Measurements from ENCODE around the gene MCRS1. TPM values are rescaled to one million over a fixed set of nuclear protein-coding genes. Genes with fewer than 3 reads are reported as not detected.
A peak's percentile ranks its signal among the peaks of the same experiment; 100 is the strongest.

Gene MCRS1
- total RNA-seq, 6 donors from 2014 or later: 39.6 to 85.9 (median 62.7) TPM

GRCh38 chr12:49587174-49587908 is 19.4 kb upstream of the MCRS1 start:
- peaks cover 0 to 4% (median 2%) of the 10 kb centered on the region in 4 donors for H3K36me3 ChIP-seq
- H3K9me3 ChIP-seq: no peaks in the 10 kb centered on the region
- 80 to 89% methylated on average over 10 to 11 of the region's 11 CpGs for WGBS, 2 donors
- DNase-seq (no peak), ATAC-seq (ENCODE audit: low FRiP score in 2 of 2) (no peak)
- no peak for TF ChIP-seq POLR2A (IDR thresholded peaks at IDR 0.05)
- TF ChIP-seq, protein P1, sequence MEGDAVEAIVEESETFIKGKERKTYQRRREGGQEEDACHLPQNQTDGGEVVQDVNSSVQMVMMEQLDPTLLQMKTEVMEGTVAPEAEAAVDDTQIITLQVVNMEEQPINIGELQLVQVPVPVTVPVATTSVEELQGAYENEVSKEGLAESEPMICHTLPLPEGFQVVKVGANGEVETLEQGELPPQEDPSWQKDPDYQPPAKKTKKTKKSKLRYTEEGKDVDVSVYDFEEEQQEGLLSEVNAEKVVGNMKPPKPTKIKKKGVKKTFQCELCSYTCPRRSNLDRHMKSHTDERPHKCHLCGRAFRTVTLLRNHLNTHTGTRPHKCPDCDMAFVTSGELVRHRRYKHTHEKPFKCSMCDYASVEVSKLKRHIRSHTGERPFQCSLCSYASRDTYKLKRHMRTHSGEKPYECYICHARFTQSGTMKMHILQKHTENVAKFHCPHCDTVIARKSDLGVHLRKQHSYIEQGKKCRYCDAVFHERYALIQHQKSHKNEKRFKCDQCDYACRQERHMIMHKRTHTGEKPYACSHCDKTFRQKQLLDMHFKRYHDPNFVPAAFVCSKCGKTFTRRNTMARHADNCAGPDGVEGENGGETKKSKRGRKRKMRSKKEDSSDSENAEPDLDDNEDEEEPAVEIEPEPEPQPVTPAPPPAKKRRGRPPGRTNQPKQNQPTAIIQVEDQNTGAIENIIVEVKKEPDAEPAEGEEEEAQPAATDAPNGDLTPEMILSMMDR (IDR thresholded peaks at IDR 0.05): no peak
- no peaks in the 10 kb centered on the region for H3K27me3 ChIP-seq
- no peaks in the 10 kb centered on the region for H3K4me1 ChIP-seq
- H3K4me3 ChIP-seq: no peak overlapping the region
- no peak overlapping the region for H3K27ac ChIP-seq

DNA sequence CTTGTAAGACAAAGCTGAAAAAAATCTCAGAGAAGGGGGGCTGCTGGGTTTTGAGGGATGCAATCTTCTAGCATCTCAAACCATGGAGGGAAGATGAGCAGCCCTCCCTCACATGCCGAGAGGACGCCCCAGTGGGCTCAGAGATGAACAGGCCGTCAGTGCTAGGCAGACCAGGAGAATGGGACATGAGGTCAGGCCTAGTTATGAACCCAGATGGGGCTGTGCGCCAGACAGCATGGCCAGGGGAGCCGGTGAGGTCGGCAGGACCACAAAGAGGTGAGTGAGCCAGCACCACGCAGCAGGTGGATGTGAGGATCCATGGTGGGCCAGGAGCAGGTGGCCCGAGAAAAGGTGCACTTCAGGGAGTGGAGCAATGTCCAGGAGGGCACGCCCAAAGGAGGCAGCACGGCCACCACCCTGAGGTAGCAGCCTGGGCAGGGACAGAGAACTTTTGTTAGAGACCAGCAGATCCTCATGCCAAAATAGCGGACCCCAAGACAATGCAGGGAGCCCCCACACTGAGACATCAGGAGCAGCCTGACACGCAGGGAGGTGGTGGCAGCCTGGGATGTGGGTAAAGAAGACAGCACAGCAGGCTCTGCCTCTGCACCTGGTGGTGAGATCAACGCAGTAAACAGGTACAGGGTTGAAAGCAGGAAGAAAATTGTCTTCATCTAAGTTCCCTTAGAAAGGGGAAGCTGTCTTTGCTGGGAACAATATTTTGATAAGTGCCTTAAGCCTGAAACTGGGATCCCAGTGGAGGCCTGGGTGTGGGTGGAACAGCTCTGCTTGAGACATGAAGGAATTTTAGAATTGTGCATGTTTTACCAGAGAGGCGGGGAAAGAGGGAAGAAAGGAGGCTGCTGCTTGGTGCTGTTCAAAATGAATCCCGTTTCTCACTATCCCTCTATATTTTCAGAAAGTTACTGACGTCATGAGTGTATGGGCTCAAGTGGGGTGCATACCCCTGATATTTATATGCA is 17.8 kb upstream of the MCRS1 start:
- no peaks in the 10 kb centered on the region for H3K27me3 ChIP-seq
- DNase-seq (no peak), ATAC-seq (ENCODE audit: low FRiP score in 2 of 2) (peak in 1 of 2 donors; percentile 19)
- no peak overlapping the region for H3K27ac ChIP-seq
- H3K9me3 ChIP-seq: no peaks in the 10 kb centered on the region
- no peak overlapping the region for H3K4me3 ChIP-seq
- peaks cover 0 to 4% (median 2%) of the 10 kb centered on the region in 4 donors for H3K36me3 ChIP-seq
- peaks cover 0 to 1% (median 0%) of the 10 kb centered on the region in 4 donors for H3K4me1 ChIP-seq
- WGBS, 2 donors: 90 to 91% methylated on average over 10 to 16 of the region's 16 CpGs
- TF ChIP-seq EP300 (IDR thresholded peaks at IDR 0.05) (no peak), POLR2A (IDR thresholded peaks at IDR 0.05) (no peak), POLR2AphosphoS5 (IDR thresholded peaks at IDR 0.05) (no peak)
- TF ChIP-seq, protein P1 (IDR thresholded peaks at IDR 0.05): no peak

DNA sequence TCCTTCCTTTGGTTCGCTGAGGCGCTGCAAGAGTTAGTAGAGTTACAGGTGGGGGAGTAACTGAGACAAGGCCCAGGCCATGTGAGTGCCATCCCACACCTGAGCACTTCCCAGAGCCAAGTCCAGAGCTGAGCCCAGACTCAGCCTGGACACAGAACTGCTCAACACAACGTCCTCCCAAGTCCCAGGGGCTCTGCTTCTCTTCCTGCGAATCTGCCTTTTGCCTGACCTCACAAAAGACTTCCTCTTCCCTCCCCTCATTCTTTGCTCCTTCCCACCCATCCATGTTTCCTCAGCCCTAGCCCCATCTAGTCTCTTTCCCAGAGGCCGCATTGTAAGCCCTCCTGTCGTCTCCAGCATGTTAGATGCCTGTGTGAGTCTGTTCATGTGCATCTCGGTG is 16.6 kb upstream of the MCRS1 start:
- WGBS, 2 donors: 80 to 83% methylated on average over 7 of the region's 7 CpGs
- Histone ChIP-seq H3K4me3 (no peak overlapping the region), H3K4me1 (peaks cover 0 to 8% (median 2%) of the 10 kb centered on the region in 4 donors), H3K9me3 (no peaks in the 10 kb centered on the region), H3K27ac (no peak overlapping the region), H3K36me3 (peaks cover 0 to 4% (median 2%) of the 10 kb centered on the region in 4 donors), H3K27me3 (no peaks in the 10 kb centered on the region)
- ATAC-seq (ENCODE audit: low FRiP score in 2 of 2) (no peak), DNase-seq (no peak)
- no peak for TF ChIP-seq POLR2A (IDR thresholded peaks at IDR 0.05)
- TF ChIP-seq, protein P1 (IDR thresholded peaks at IDR 0.05): no peak
- TF ChIP-seq POLR2AphosphoS5 (IDR thresholded peaks at IDR 0.05): no peak
- no peak for TF ChIP-seq EP300 (IDR thresholded peaks at IDR 0.05)

DNA sequence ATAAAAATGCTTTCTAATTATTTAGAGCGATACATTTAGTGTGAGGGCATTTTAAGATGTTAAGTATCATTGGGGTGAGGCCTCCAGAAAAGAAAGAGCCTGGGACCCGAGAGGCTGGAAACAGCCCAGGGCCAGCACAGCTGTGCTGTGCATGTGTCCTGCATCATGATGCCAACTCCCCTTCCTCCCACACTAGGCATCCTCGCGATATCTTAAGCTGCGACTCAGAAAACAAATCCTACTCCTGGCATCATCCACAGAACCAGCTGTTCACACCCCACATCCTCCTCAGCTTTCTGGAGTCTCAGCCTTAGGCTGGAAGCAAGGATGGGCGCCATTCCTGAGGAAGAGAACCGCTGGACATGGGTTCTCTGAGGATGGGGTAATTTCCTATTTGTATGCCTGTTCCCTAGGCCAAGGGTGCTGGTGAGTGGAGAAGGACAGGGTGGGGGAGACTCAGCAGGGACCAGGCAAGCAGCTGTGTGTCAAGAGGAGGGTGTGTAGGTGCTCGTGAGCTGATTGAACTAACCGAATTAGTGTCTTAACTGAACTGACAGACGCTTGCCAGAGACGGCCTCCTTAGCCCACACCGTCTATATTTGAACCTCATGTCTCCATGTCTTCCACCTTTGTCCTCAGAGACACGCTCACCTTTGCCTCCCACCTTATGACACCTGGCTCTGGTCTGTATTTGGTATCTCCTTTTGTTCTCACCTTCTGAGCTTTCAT is 15.6 kb upstream of the MCRS1 start:
- Histone ChIP-seq H3K27me3 (no peaks in the 10 kb centered on the region), H3K4me1 (peaks cover 0 to 8% (median 2%) of the 10 kb centered on the region in 4 donors), H3K27ac (peak overlapping the region in 1 of 4 donors; percentile 4), H3K36me3 (peaks cover 0 to 5% (median 2%) of the 10 kb centered on the region in 4 donors), H3K9me3 (no peaks in the 10 kb centered on the region), H3K4me3 (no peak overlapping the region)
- 79 to 84% methylated on average over 13 of the region's 13 CpGs for WGBS, 2 donors
- no peak for DNase-seq
- TF ChIP-seq EP300 (IDR thresholded peaks at IDR 0.05) (no peak), POLR2AphosphoS5 (IDR thresholded peaks at IDR 0.05) (no peak), POLR2A (IDR thresholded peaks at IDR 0.05) (no peak)
- TF ChIP-seq, protein P1 (IDR thresholded peaks at IDR 0.05): no peak
- ATAC-seq (ENCODE audit: low FRiP score in 2 of 2): no peak

Measured in upper lobe of left lung (tissue), 6 donors.